Activated CD4-positive, CD25-positive, alpha-beta regulatory T cell treated with anti-CD3 and anti-CD28 coated beads, Interleukin-2, amount 50 U/mL, for 24 hours (primary cell): ENCODE data around the gene THRA.

ENCODE experiments used
- ATAC-seq, 2 donors: fragments of 150-1000 bp; cut with Tn5 transposase; one replicate each; pipeline ENCODE4 v1.10.0; 2021; ENCODE audit warnings: mild to moderate bottlenecking in 1 of 2, moderate library complexity in 1 of 2

Gene THRA

GRCh38 chr17:40099619-40100418 lies 37.1 kb downstream of the THRA start:
- no peak for ATAC-seq

GRCh38 chr17:40100419-40100668 lies 37.6 kb downstream of the THRA start, which contains the start of gene NR1D1:
Gene NR1D1, minus strand, starts transcription at chr17:40100589. Its CDS starts 495 bp downstream, at chr17:40100094.
- no peak for ATAC-seq

DNA sequence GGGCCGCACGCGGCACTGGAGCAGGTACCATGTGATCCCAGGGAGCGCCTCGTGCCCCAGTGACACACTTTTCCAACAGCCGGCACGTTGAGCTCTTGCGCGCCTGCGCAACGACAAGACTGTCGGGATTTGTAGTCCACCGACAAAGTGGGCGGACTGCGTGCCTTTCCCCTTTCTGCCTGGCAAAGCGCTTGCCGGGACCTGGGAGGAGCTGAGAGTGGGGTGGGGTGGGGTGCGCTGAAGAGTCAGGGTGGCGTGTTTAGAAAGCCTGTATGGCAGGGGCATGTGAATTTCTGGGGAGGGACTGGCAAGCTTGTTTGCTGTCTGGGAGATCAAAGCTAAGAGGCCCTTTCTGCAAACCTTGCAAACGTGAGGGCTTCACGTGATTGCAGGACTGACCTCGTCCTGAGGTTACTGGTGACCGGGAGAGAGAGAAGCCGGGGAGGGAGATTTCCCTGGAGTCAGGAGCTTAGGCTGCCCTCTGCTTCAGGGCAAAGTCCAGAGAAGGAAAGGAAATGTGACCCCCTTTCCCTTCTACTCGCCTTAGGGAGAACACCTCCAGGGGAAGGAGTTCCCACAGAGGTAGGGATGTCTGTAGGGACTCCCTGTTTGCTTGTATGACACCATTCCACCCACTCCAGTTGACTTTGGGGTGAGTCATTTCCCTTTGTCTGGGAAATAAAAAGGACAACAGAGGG lies 38.1 kb downstream of the THRA start:
- peak; percentile 12 to 22 for ATAC-seq

DNA sequence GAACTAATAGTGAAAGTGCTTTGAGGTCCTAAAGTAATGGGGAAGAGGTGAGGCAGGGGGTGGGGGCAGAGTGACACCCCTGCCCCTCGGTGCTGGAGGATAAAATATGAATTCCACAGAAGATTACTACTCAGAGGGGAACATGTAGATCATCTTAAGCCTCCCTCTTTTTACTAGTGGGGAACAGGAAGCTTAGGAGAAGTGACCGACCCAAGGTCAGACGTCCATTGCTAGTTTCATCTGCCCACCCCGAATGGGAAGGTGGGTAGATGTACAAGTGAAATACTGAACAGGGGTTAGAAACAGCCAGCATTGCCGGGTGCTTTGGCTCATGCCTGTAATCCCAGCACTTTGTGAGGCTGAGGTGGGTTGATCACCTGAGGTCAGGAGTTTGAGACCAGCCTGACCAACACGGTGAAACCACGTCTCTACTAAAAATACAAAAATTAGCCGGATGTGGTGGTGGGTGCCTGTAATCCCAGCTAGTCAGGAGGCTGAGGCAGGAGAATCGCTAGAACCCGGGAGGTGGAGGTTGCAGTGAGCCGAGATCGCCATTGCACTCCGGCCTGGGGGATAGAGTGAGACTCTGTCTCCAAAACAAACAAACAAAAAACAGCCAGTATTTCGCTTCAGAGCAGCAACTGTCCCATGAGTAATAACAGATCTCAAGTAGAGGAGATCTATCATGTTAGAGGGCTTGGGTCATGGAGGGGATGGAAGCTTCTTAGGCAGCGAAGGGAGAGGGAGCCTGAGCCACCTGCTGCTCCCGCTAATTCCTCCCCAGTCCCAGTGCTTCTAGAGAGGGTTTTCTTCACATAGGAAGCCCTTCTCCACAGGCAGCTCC lies 38.8 kb downstream of the THRA start:
- ATAC-seq, result no peak

- no peak for ATAC-seq
Observed at GRCh38 chr17:40103071-40103661, 40.4 kb downstream of the THRA start.

GRCh38 chr17:40103688-40104087 lies 40.9 kb downstream of the THRA start:
- ATAC-seq, result no peak

- no peak for ATAC-seq
Observed at GRCh38 chr17:40104594-40105486, 42.1 kb downstream of the THRA start.

DNA sequence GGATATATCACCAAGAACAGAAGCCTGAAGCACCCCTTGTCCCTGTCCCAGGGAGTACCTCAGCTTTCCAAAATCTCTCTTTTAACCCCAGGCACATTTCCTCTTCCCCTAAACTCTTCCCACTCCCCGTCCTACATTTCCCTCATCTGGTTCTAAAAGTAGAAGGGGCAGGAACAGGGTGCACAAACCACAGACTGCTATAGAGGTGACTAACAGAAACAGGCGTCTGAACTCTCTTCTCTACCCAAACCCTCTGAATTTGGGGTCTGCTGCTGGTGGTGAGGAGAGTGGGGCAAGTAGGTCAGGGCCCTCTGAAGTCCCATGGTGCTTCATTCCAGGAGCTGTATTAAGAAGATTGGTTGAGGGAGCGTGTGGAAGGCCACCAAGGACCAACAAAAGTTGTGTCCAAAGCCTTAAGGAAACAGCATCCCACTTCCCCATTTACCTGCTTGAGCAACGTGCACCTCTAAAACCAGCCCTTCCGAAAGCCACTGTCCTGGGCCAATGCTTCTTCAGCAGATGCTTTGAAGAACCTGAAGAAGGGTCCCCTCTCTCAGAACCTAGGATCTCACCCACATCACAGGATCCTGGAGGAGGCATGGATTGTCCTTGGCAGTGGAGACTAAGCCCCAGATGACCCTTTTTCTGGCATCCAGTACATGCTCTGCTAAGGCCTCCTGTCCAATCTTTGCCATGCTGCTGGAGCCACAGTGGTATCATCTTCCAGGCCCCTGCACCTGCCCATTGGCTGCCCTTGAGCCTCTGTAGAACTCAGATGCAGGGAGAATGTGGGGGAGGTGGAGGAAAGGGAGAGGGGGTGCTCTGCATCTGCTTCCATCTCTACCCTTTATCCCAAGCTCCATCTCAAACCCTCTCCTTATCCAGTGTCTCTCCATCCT lies 43.3 kb downstream of the THRA start:
- no peak for ATAC-seq

GRCh38 chr17:40106760-40107521 lies 44.2 kb downstream of the THRA start:
- ATAC-seq, result no peak

- ATAC-seq, result no peak
Observed at GRCh38 chr17:40107522-40108174, 44.9 kb downstream of the THRA start.

- no peak for ATAC-seq
Observed at GRCh38 chr17:40108970-40109824, 46.4 kb downstream of the THRA start.

- no peak for ATAC-seq
Observed at GRCh38 chr17:40110026-40110845, 47.5 kb downstream of the THRA start.

DNA sequence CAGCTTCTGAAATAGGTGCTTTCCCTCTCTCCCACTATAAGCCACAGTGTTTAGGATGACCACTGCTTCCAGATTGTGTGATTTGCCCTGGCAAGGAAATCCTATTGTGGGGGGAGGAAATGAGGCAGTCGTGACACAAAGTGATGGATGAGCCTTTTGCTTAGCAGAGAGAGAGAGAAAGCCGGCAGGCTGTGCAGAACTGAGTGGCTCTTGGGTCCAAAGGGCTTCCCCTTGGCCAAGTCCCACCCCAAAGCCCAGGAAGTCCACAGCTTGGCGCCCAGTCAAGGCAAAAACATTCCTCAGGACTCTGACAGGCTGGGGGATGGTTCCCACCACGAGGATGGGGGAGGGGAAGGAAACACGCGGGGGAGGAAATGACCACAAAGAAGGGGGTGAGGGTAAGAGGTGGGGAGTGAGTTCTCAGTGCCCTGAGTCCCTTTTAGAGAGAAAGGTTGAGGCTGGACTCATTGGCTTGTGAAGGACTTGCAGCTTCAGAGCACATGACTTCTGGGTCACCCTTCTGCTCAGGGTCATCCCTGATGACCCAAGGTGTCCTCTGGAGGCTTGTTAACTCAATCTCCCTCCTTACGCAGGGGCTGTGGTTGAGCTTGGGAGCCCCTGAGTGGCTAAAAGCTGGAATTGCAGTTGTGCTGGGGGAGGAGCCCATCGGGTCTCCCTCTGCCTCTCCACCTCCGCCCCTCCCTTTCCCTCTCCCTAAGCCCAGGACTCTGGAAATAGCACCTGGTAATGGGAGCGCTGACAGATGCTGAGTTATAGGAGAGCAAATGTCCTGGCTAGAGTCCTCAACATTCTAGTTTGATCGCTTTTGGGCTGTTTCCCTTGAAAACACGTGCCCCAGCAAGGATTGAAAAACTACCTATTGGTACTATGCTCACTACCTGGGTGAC lies 48.7 kb downstream of the THRA start:
- ATAC-seq, result peak; percentile 39 to 43

DNA sequence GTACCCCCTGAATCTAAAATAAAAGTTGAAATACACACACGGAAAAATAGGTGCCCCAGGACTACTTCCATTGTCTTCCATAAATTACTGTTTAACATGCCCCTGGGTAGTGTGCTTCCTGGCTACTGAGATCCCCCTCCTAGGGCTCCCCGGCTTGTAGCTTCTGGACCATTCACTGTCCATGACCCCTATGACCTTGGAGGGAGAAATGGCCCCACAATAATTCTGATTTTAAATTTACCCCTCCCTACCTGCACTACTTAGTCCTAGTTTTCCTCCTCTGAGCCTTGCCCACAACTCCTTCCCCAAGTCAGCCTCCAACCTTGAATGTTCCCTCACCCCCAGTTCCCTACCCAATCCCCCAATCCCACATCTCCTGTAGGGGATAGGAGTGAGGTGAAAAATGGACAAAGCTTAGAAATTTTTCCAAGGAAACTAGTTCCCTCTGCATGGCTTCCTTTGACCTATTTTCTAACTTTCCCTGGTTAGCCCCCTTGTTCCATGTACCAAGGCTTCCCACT lies 49.5 kb downstream of the THRA start:
- no peak for ATAC-seq

DNA sequence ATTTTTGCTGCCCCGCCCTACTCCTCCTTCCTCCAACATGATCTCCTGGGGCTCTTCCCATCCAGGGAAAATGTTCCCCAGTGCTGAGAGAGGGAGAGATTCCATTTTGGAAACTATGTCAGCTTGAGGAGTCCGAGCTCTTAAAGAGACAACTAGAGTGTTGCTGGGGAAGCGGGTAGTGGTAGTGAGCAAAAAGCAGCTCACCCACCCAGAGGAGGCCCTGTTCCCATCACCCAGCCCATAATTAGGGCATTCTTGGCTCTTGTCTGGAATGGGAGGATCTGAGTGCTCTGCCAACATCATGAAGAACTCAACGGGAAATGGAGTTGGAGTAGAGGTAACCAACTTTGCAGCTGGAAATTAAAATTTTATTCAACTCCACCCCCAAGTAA lies 49.9 kb downstream of the THRA start:
- no peak for ATAC-seq
